NCI-H2227 treated with DMSO at 0.1 percent for 48 hours (cell line): ENCODE measurements around the gene KRT86.
"Not testable (repeated sequence)": the region's sequence is repeated elsewhere in the genome, so short reads cannot be mapped to it uniquely, and the experiment has no call there.

Experiments
- DNase-seq: peaks from one replicate; lab custom pipeline; 2025; lab: John Stamatoyannopoulos, UW

The KRT86 gene

DNA sequence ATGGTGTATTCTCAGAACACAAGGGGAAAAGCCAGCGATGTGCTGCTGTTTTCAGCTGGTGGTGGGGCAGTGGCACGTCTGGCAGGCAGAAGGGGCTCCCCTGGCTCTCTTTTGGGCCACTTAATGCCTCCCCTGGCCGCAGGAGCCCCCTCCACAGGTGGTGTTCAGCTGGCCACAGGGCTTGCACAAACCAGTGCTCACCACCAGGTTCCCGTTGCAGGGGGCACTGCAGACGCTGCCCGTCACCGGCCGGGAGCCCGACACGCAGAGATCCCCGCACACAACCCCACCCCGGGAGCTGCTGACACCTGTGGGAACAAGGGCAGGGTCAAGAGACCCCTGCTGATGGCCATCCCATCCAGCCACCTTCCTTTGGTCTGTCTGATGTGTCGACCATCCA is 40.1 kb downstream of the KRT86 start:
- DNase-seq, result no peak

DNA sequence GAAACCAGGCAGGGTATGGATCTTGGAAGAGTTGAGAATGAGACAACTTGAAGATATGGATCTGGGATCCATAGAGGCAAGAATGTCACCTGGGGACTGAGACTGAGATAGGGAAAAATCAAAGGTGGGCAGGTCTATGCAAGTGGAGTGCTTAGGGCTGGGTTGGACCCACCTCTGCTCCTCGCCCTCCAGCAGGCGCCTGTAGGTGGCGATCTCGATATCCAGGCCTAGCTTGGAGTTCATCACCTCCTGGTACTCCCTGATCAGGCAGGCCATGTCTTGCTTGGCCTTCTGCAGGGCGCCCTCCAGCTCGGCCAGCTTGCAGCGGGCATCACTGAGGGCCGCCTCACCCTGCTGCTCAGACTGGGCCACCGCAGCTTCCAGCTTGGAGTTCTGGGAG is 41.3 kb downstream of the KRT86 start:
- DNase-seq, result not testable (repeated sequence)

DNA sequence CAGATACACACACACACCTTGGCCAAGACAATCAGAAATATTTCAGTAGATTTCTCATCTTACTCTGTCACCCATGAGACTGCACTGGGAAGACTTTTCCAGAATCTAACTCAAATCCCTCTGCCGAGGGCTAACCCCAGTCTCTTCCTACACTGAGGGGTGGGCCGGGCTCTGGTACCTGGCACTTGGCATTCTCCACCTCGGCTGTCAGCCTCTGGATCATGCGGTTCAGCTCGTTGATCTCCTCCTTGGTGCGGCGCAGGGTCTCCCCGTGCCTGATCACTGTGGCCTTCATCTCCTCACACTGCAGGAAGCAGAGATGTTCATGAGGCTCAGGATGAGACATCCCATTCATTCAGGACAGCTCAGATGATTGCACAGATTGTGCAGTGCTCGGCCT is 41.8 kb downstream of the KRT86 start:
- no peak for DNase-seq

DNA sequence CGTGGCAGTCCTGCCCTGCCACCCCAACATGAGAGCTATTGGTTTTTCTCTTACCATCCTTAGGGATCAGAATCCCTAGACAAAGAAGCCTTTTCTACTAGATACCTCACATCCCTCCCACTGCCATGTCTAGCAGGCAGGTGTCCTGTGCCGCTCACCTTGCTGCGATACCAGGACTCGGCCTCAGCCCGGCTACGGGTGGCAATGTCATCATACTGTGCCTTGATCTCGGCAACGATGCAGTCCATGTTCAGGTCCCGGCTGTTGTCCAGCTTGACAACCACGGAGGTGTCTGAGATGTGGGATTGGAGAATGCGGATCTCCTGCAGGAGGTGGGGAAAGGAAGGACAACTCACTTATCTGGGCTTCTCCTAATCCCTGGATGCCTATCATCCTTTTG is 42.3 kb downstream of the KRT86 start:
- DNase-seq, result no peak

DNA sequence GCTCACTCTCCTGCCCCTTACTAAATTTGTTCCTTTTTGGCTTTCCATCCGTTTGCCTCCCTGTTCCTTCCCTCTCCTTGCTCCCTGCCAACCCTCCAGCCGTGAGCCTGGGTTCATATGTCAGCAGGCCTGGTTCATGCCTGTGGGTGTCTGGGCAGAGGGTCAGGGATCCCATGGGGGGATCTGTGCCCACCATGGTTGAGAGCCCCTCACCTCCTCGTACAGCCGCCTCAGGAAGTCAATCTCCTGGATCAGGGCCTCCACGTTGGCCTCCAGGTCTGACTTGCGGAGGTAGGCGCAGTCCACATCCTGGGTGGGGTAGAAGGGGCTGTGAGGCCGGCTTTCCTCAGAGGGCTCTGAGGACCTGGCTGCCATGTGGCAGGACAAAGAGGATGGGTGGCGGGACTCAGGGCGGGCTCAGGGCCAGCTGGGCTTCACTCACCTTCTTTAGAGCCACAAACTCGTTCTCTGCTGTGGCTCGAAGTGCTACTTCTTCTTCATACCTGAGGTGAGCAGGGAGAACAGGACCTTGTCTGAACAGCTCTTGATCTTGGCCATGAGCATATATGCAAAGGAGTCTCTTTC is 43.1 kb downstream of the KRT86 start:
- no peak for DNase-seq

DNA sequence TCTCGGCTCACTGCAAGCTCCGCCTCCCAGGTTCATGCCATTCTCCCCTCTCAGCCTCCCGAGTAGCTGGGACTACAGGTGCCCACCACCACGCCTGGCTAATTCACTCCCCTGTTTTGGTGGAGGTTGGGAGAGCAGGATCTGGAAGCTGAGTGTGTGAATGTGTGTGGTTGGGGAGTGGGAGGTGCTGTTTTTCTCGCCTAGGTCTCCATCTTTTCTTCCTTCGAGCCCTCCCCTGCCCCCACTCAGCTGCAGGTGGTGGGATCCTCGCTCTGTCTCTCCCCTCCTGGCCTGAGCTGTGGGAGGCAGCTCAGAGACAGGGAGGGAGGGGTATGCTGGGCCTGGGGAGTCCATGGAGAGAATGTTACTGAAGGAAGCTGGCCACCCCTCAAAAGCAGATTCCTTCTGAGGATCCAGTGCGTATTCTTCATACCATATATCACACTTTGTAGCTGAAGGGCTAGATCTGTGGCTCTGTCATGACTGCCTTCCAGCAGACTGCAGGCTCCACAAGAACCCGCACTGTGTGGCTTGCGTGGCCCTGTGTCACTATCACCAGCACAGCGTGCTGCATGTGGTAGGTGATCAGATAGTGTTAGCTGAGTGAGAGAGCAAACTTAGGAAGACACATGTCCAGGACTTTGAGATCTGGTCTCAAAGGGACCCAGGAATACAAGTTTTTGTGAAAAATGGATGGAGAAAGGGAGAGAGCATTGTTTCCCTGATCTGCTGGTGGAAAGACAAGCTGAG is 44.0 kb downstream of the KRT86 start:
- no peak for DNase-seq

DNA sequence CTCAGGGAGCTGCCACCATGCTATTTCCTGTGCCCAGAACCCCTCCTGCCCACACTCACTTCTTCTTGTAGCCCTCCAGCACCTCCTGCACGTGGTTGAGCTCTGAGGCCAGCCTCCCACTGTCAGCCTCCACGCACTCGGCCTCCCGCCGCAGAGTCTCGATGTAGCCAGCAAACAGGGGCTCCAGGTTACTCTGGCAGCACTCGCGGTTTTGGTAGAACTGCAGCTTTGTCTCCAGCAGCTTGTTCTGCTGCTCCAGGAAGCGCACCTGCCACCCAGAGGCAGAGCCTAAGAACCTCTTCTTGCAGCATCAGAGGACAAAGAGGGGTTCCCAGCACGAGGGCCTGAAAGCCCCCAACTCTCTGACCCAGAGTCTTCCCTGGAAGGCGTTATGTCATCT is 44.7 kb downstream of the KRT86 start:
- DNase-seq, result no peak

DNA sequence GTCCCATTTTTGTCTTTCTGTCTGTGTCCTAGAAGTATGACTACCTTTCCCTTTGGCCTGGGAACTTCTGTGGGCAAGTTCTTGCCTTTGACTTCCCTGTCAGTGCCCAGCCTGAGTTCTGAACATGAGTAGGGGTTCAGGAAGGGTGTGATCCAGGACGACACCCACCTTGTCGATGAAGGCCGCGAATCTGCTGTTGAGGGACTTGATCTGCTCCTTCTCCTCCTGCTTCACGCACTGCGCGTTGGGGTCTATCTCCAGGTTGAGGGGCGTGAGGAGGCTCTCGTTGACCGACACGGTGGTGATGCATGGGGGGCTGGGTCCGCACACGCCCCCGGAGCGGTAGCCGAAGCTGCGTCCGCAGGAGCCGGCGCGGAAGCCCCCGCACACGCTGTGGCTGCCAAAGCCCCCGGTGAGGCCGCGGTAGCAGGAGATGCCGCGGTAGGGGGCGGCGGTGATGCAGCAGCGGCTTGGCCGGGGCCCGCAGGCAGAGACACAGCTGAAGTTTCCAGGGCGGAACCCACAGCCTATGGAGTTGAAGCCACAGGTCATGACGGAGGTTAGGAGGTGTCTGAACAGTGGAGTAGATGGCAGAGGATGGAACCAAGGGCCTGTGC is 46.4 kb downstream of the KRT86 start, which contains the start of gene KRT83:
Gene KRT83, minus strand, starts transcription at position 615 of the 617 bp plus-strand sequence. Its CDS starts 63 bp downstream, at position 552.
- no peak for DNase-seq

DNA sequence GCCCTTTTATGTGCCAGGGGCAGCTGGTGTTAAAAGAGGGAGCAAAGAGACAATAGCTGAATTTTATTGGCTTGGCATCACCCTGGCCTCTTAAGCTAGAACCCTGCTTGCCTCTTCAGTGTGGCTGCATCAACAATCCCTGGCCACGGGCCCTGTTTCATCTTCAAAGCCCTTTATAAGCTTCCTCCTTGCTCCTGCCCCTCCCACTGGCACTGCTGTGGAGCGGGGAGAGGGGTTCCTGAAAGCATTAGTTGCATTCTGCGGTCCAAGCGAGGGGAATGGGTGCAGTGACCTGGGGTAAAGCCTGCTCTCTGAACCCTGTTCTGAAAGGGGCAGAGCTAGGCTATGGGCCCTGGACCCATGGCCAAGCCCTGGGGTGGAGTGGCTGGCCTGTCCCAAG is 47.0 kb downstream of the KRT86 start:
- no peak for DNase-seq

DNA sequence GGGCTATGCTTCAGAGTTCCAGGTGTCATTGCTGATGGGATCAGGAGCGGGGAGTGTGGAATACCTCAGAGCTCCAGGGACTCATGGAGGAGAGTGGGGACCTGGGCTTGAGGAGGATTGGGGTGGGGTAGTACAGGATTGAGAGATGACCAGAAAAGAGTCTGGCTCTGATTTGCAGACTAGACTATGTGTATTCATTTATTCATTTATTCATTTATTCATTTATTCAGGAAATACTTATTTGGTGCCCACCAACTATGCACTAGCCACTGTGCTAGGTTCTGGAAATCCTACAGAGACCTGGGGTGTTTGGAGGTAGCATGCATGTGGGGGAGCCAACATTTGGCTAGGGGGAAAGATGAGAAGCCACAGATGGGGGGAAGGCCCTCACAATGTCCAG is 47.6 kb downstream of the KRT86 start:
- DNase-seq, result no peak

DNA sequence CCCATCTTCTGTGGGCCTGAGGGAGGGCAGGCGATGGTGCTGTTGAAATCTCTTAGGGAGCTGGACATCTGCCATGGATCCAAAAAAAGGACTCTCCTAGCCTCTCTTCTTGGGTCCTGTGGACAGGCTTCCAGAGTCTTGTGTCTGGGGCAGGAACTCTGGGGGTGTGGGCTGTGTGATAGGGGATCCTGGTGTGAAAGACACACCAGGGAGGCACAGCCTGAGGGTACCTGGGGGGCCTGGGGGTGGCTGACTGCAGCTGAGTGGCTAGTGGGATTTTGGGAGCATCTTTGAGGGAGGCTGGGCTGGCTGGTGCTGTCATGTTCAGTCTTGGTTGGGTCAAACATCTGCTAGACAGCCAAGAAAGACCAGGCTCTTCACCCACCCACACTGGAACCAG is 48.6 kb downstream of the KRT86 start:
- DNase-seq, result no peak

DNA sequence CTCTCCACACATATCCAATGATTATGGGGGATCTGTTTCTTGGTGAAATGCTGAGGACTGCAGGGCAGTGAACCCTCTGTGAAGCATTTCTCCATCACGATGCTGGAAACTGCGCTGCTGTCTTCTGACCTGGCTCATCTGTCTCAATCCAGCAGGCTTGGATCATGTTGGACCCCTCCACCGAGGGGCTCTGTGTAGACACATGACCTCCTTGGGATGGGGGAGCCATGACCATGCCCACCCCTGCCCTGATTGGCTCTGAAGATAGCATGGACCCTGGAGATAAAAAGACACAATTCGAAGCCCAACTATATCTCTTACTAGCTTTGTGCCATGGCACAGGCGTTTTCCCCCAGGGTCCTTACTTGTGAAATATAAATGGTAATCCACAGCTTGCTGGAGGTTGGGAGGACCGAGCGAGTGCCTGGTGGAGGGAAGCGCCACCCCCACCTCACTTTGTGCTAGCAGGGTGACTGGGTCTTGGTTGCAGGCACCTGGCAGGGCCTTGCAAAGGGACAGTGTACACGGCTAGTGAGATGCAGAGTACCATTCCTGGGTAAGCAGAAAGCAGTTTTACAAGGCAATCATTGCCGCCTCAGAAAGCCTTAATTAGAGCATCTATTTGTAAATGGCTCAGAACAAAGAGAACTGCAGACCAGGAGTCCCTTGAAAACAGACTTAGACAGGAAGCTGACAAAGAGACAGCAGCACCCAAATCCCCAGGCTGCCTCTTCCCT is 49.1 kb downstream of the KRT86 start:
- DNase-seq, result no peak

DNA sequence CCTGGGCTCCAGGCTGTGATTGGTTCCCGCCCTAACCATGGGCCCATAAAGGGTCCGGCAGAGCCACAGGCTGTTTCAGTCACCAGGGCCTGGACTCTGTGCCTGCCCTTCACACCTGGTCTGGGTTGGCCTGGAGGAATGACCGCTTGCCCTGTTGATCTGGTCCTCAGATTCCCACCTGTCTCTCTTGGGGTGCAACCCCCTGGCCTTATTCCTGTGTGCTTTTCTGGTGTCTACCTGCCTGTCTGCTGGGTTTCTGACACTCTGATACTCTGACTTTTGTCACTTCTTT is 49.7 kb downstream of the KRT86 start:
- DNase-seq, result no peak

DNA sequence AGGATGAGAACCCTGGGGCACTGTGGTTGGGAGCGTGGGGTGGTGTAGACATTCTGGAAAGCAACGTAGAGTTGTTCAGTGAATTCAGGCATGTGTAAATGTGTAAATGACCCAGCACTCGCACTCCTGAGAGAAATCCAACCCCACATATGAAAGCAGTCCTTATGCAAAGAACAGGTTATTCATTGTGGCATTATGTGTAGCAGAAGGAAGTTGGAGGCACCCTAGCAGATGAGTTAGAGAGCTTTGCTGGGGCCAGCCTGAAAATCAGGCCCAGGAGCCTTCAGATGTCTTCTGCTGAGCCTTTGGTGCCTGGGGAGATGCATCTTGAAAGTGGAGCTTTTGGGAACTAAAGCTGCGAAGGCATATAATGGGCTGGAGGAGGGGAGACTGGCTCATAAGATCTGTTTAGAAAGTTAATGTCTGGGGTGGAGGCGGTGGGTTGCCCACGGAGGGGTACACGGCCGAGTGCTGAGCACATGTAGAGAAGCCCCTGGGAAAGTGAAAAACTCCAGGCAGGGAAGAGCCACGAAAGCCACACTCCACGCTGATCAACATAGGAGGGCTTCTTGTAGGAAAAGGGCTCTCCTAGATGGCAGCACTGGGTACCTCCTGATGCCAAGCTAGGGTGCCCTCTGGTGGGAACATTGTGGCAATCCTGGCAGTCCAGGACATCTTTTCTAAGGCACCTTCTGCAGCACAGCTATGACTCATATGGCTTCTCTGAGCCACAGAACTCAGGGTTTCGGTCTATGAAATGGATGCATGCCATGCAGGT is 52.8 kb downstream of the KRT86 start:
- peak; percentile 18 for DNase-seq

DNA sequence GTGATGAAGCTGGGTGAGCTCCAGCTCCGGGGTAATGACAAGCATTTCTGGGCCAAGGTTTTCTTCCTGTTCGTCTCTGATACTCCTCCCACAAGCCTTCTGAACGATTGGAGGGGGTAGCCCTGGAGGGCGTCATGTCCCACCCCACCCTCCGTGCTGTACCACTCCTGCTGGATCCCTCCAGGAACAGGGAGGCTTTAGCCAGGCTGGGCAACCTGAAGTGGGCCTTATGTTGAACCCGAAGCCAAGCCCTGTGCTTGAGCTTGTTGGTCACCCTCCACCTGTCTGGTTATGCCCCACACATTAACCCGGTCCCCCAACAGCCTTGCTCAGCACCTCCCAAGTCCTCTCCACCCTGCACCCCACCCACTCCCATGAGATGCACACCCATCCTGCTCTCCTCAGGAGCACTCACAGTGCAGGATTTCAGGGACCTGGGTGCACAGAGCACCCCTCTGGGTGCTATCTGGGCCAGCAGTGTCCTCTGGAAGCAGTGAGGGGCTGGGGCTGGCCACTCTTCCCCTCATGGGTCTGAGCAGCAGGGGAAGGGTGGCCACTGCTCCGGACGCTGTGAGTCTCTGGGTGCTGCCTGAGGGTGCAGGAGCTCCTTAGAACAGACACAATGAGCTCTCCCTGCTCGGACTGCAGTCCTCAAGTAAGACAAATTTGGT is 53.5 kb downstream of the KRT86 start:
- DNase-seq, result no peak

DNA sequence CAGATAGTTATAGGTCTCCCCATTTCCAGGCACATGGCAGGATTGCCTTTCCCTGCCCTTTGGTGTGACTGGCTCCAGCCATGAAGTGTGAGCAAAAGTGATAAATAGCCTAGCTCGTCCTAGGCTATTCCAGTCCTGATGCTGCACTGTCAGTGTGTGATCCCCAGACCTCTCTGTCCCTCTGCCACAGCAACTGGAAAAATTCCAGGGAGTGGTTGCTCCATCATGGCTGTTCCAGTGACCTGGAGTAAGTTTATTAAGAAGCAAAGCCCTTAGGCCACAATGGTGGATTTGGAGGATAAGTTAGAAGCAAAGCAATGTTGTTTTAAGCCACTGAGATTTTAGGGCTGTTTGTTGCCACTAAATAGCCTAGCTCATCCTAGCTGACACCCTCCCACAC is 56.6 kb downstream of the KRT86 start:
- DNase-seq, result no peak

DNA sequence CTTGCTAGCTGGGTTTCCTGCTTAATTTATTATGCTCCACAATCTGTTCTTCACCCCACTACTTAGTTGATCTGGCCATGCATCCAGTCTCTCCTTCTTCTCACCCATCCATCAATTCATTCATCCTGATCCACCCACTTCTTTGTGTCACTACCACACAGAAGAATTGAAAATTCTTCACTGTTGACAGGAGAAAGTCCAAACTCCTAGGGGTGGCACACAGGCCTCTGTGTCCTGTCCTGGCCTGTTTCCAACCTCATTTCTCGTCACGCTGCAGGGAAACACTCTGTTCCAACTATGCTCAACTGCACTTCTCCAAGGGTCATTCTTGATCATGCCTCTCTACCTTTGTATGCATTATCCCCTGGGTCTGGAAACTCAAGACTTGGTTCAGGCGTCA is 57.4 kb downstream of the KRT86 start:
- no peak for DNase-seq

DNA sequence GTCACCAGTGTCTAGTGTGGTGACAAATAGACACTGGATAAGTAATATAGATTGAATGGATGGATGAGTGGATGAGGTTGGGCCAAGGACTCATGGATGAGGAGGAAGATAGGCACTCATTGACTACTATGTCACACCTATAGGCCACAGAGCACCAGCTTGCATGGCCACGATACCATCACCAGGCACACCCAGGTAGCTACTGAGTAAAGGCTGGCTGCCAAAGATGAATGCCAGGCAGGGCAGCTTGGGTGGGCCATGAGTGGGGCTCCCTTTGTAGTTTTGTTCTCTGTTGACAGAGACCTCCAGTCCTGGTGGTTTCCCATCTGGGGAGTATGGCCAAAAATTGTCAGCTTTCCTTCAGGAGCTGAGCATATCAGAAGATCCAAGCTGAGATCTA is 57.9 kb downstream of the KRT86 start:
- no peak for DNase-seq

DNA sequence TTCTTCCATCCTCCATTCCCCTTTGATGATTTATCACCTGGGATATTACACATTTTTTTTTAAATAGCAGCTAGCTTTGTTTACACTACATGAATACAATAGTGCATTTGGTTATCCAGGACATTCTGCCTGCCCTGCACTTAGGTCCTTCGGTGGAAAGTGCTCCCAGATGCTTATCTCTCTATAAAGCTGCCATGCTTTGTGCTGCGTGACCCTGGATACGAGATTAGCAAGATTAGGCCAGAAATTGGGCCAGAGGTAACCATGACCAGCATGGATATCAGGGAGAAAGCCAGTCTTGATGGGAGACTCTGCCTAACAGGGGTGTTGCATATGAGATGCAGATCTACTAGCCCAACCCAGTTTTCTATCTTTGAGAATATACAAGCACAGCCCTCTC is 58.9 kb downstream of the KRT86 start:
- DNase-seq, result no peak

DNA sequence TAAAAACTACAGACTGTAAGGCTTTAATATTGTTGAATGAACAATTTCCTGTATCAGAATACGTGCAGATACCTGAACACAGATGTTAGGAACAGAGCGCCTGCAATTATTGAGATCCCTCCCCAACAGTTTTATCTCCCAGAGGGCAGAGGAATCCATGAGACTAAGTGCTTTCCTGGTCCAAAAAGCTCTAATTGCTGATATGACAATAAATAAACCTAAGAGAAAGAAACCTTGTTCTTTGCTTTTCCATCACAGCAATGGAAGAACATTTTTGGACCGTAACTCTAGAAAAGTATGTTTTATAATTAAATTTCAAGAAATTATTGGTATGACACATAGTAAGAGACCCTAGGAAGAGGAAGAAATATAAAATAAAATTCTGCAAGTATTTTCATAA is 59.7 kb downstream of the KRT86 start:
- no peak for DNase-seq

DNA sequence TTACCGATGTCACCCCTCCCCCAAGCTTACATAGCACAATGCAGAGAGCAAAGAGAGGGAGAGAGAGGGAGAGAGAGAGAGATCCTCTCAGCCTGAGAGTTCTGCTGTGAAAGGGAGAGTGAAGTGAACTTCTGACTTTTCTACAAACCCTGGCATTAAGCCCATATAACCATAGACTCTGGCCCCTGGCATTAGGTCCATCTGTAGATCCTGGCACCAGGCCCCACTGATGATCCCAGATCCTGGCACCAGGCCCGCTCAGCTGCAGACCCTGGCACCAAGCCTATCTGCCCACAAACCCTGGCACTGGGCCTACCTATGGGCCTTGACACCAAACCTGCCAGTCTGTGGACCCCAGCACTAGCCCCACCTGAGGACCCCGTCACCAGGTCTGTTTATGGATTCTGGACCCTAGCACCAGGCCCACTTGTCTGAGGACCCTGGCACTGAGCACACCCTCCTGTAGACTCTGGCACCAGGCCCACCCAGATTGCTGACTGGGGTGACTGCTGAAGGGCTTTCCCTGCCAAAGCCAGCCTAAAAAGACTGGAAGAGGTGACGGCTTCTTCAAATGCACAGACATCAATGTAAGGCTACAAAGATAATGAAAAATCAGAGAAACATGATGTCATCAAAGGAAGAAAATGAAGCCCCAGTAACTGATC is 61.3 kb downstream of the KRT86 start:
- DNase-seq, result no peak
